A549 treated with AZD9567 at 1 μM for 4 hours (cell line): Measurements from ENCODE around the gene NFIA. TPM values are rescaled to one million over a fixed set of nuclear protein-coding genes. Genes with fewer than 3 reads are reported as not detected.

Source experiments
- total RNA-seq: library from RNA; stranded (reverse); fragments of 200-300 nt; extraction: Qiagen RNA extraction; gene quantifications from 5 replicates; pipeline ENCODE4 v1.2.3, GENCODE V29; 2022; ENCODE audit not compliant: insufficient read depth

The NFIA gene
- total RNA-seq, result 6.0 to 15.5 TPM (median 7.1 TPM) in 5 replicates

GRCh38 chr1:61082311-61083012 is at the start of gene NFIA:
TSS of gene NFIA (plus strand) at chr1:61082561.

